Activated CD4-positive, alpha-beta T cell treated with anti-CD3 and anti-CD28 coated beads, Interleukin-2, amount 10 ng/mL, durations not matched to agents 24 days and 14 days (primary cell): Measurements from ENCODE around the gene SEMA5B. TPM values are rescaled to one million over a fixed set of nuclear protein-coding genes. Genes with fewer than 3 reads are reported as not detected.

Experiments
- DNase-seq: peaks from one replicate; pipeline ENCODE4 v3.0.0; 2022
- H3K27ac Mint-ChIP-seq: one replicate; pipeline ENCODE4 v1.8.0; 2022; ENCODE audit warnings: mild to moderate bottlenecking, mixed read lengths
- H3K27me3 Mint-ChIP-seq: one replicate; pipeline ENCODE4 v1.8.0; 2022; ENCODE audit warnings: mixed read lengths
- H3K36me3 Mint-ChIP-seq: one replicate; pipeline ENCODE4 v1.8.0; 2022; ENCODE audit warnings: low read depth, mild to moderate bottlenecking, mixed read lengths
- H3K4me1 Mint-ChIP-seq: one replicate; pipeline ENCODE4 v1.8.0; 2021; ENCODE audit warnings: mixed read lengths
- H3K4me3 Mint-ChIP-seq: one replicate; pipeline ENCODE4 v1.8.0; 2022; ENCODE audit warnings: mild to moderate bottlenecking, moderate library complexity, mixed read lengths
- H3K9me3 Mint-ChIP-seq: one replicate; pipeline ENCODE4 v1.8.0; 2021; ENCODE audit warnings: mixed read lengths
- intact Hi-C: fragments of 100-400 bp; cut with micrococcal nuclease; formaldehyde crosslinking; loops from one replicate; pipeline ENCODE4 v1.15.1; 2023
- total RNA-seq: library from RNA; stranded (reverse); gene quantifications from 2 replicates; pipeline ENCODE4 v1.2.3, GENCODE V29; 2022

SEMA5B gene
- total RNA-seq, 1 donor from 2014 or later = not detected

- intact Hi-C loops = loop anchor here (1.0 kb wide), 1 partner anchor 134 kb away; the partner anchor contains the start of gene SEC22A
- DNase-seq = peak; percentile 90
- peaks cover 42% of the 10 kb centered on the region for H3K4me1 Mint-ChIP-seq
- H3K4me3 Mint-ChIP-seq = peak within 1 kb of the TSS; percentile 95
- H3K27ac Mint-ChIP-seq = peak within 1 kb of the TSS; percentile 75
- H3K9me3 Mint-ChIP-seq = no peaks in the 10 kb centered on the region
- H3K36me3 Mint-ChIP-seq = peaks cover 3% of the 10 kb centered on the region
- peaks cover 2% of the 10 kb centered on the region for H3K27me3 Mint-ChIP-seq
Measured at GRCh38 chr3:123066896-123067688, 39.5 kb upstream of the SEMA5B start, which contains the start of gene PDIA5. Gene PDIA5, plus strand, starts transcription at chr3:123067025. Its CDS starts 140 bp downstream, at chr3:123067165.

DNA sequence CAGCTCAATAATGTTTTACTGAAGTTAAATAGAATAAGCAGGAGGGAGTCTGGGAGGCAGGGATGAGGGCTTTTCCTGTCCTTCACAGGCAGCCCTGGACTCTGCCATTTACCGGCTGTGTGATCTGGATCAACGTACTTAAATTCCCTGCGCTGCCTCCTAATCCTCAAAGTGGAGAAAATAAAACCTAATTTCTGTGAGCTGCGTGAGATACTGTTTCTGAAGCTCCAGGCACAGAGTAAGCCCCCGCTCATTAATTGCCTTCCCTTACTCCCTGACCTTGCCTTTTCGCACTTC, 39.0 kb upstream of the SEMA5B start:
- peak overlapping the region; percentile 75 for H3K27ac Mint-ChIP-seq
- no peak for DNase-seq
- peaks cover 40% of the 10 kb centered on the region for H3K4me1 Mint-ChIP-seq
- intact Hi-C loops = no loop called here
- H3K36me3 Mint-ChIP-seq = peaks cover 3% of the 10 kb centered on the region
- H3K9me3 Mint-ChIP-seq = no peaks in the 10 kb centered on the region
- peaks cover 2% of the 10 kb centered on the region for H3K27me3 Mint-ChIP-seq
- peak overlapping the region; percentile 95 for H3K4me3 Mint-ChIP-seq

DNA sequence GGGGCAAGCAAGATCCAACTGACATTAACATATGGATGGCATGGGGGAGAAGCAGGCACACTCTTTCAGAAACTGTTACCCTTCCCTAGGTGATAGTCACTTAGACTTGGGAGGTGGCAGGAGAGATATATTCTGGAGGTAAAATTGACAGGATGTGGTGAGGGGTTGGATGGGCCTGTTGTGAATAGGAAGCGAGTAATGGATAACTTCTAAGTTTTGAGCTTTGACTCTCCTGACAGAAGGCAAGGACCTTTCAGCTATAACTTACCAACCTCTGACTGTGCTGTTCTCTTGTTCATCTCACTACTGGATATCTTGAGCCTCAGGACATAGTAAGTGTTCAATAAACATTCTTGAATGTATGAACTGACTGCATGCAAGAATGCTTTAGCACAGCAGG, 37.4 kb upstream of the SEMA5B start:
- peak; percentile 69 for DNase-seq
- intact Hi-C loops = no loop called here
- Mint-ChIP-seq H3K9me3 (no peaks in the 10 kb centered on the region), H3K27ac (no peak overlapping the region), H3K4me1 (peaks cover 40% of the 10 kb centered on the region), H3K4me3 (no peak overlapping the region), H3K36me3 (peaks cover 3% of the 10 kb centered on the region), H3K27me3 (peaks cover 13% of the 10 kb centered on the region)

DNA sequence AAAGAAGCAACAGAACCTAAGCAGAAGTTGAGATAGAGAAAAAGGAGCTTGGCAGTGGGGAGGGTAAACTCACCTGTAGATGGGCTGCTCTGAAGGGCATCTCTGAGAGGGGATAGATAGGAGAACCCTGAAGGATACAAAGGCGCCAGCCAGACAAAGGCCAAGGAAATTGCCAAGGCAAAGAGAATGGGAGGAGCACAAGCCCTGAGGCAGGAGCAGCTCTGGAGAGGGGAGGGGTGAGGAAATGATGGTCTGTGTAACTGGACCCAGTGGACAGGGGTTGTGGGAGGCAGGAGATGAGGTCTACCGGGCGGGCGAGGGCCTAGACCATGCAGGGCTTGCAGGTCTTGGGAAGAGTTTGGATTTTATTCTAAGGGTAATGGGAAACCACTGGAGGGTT, 36.9 kb upstream of the SEMA5B start:
- H3K27me3 Mint-ChIP-seq = peaks cover 13% of the 10 kb centered on the region
- peak overlapping the region; percentile 8 for H3K4me3 Mint-ChIP-seq
- H3K27ac Mint-ChIP-seq = no peak overlapping the region

DNA sequence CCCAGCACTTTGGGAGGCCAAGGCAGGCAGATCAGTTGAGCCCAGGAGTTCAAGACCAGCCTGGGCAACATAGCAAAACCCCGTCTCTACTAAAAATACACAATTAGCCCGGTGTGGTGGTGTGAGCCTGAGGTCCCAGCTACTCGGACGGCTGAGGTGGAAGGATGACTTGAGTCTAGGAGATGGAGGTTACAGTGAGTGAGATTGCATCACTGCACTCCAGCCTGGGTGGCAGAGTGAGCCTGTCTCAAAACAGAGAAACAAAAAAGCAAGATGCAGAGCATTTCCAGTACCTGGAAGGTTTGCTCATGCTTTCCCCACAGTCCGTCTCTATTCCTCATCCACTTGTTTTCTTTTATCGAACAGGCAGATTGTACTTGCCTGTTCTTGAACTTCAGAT, 35.5 kb upstream of the SEMA5B start:
- Mint-ChIP-seq H3K36me3 (peaks cover 2% of the 10 kb centered on the region), H3K27ac (no peak overlapping the region), H3K4me3 (no peak overlapping the region), H3K27me3 (peaks cover 13% of the 10 kb centered on the region), H3K9me3 (no peaks in the 10 kb centered on the region), H3K4me1 (peaks cover 25% of the 10 kb centered on the region)
- no peak for DNase-seq
- intact Hi-C loops = no loop called here

More for the DNA sequence above, 36.9 kb upstream of the SEMA5B start:
- Mint-ChIP-seq H3K4me1 (peaks cover 39% of the 10 kb centered on the region), H3K36me3 (peaks cover 3% of the 10 kb centered on the region), H3K9me3 (no peaks in the 10 kb centered on the region)
- intact Hi-C loops = no loop called here
- no peak for DNase-seq

- no peaks in the 10 kb centered on the region for H3K9me3 Mint-ChIP-seq
- H3K4me3 Mint-ChIP-seq = no peak overlapping the region
- intact Hi-C loops = no loop called here
- no peaks in the 10 kb centered on the region for H3K36me3 Mint-ChIP-seq
- no peak for DNase-seq
- peaks cover 22% of the 10 kb centered on the region for H3K4me1 Mint-ChIP-seq
- H3K27me3 Mint-ChIP-seq = peaks cover 13% of the 10 kb centered on the region
- no peak overlapping the region for H3K27ac Mint-ChIP-seq
Measured at GRCh38 chr3:123061856-123062255, 34.3 kb upstream of the SEMA5B start.

DNA sequence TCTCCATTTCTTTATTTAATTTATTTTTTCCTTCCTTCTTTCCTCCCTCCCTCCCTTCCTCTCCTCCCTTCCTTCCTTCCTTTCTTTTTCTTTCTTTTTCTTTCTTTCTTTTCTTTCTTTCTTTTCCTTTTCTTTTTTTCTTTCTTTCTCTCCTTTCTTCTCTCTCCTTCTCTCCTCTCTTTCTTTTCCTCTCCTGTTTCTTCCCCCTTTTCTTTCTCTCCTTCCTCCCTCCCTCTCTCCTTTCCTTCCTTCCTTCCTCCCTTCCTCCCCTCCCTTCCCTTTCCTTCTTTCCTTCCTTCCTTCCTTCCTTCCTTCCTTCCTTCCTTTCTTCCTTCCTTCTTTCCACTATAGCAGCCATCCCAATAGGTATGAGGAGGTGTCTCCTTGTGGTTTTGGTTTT, 32.5 kb upstream of the SEMA5B start:
- H3K27ac Mint-ChIP-seq = no peak overlapping the region
- DNase-seq = no peak
- peaks cover 16% of the 10 kb centered on the region for H3K27me3 Mint-ChIP-seq
- H3K9me3 Mint-ChIP-seq = no peaks in the 10 kb centered on the region
- H3K4me1 Mint-ChIP-seq = peaks cover 9% of the 10 kb centered on the region
- intact Hi-C loops = no loop called here
- no peaks in the 10 kb centered on the region for H3K36me3 Mint-ChIP-seq
- no peak overlapping the region for H3K4me3 Mint-ChIP-seq

DNA sequence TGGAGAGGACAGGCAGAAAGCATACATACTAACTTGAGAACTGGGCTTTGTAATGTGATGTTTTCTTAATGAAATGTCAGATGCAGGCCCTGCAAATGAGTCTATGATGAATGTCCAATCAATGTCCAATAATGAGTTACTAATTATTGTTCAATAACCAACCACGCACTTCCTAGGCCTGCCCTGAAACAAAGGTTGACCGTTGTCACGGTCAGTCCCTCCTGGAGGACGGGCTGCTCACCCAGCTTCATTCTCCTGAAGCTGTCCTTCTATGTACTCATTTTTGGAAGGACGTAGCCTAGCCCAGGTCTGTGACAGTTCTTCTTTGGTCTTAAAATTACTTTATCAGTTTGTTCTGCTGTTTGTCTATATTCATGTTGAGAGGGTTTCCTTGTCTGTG, 30.9 kb upstream of the SEMA5B start:
- no peak for DNase-seq
- Mint-ChIP-seq H3K27ac (no peak overlapping the region), H3K27me3 (peaks cover 25% of the 10 kb centered on the region), H3K9me3 (no peaks in the 10 kb centered on the region), H3K4me1 (no peaks in the 10 kb centered on the region), H3K36me3 (no peaks in the 10 kb centered on the region), H3K4me3 (no peak overlapping the region)
- intact Hi-C loops = no loop called here

DNA sequence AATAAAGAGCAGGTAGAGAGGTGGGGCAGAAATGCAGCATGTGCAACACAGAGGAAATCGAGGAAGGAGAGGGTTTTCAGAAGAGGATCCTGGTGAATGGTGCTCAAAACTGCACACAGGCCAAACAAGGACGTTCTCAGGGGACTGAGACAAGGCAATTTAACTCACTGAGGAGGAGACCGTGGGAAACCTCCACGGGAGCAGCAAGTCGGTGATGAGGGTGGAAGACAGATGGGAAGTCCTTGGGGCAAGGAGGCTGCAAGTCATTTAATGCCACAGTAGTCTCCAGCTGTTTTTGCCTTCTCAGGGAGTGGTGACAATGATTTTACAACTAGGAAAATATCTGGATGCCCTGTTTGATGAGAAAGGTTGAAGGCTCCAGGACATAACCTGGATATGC, 27.8 kb upstream of the SEMA5B start:
- Mint-ChIP-seq H3K4me3 (no peak overlapping the region), H3K36me3 (no peaks in the 10 kb centered on the region), H3K9me3 (no peaks in the 10 kb centered on the region), H3K4me1 (no peaks in the 10 kb centered on the region), H3K27me3 (peaks cover 23% of the 10 kb centered on the region), H3K27ac (no peak overlapping the region)
- DNase-seq = no peak
- intact Hi-C loops = no loop called here

DNA sequence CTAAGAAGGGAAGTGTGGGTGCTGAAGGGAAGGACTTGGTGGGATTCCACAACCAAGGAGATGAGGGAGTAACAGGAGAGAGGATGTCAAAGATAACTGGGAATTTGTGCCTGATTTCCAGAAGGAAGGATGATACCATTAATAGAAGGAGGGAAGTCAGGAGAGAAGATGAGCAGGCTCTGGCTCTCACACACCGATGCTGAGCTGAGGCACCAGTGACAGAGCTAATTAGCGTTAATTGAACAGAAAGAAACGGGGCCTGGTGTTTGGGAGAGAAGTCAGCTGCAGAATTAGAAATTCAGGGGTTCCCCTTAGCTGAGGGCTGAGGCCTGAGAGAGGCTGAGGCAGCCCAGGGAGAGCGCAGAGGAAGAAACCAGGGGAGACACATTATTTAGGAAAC, 27.4 kb upstream of the SEMA5B start:
- intact Hi-C loops = no loop called here
- H3K9me3 Mint-ChIP-seq = no peaks in the 10 kb centered on the region
- DNase-seq = no peak

DNA sequence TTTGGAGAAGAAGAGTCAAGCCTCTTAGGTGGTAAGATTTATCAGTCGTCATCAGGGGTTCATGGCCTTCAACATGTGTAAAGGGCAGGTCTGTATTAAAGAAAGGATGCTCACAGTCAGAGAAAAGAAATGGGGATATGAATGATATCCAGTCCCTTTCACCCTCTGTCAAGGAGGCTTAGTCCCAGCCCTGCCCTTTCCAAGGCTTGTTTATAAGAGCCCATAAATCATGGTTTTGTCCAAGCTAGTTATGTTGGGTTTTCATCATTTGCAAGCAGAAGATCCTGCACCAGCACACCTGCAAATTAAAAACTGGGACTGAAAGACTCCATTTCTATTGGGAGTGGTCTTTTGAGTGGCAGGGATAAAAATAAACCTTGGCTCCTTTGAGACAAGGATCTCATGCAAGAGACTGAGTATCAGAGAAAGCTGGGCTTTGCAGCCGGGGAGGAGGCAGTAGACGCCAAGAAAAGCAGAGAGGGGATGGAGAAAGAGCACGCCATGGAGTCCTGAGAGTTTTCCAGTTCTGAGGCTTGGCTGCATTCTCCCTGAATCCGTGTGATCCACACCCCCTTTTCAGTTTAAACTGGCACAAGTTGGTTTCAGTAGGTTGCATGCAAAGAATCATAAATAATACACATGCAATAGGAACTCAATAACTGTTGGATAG, 26.7 kb upstream of the SEMA5B start:
- DNase-seq = no peak
- Mint-ChIP-seq H3K27ac (no peak overlapping the region), H3K27me3 (peaks cover 20% of the 10 kb centered on the region), H3K4me1 (no peaks in the 10 kb centered on the region), H3K4me3 (no peak overlapping the region), H3K9me3 (no peaks in the 10 kb centered on the region), H3K36me3 (no peaks in the 10 kb centered on the region)
- intact Hi-C loops = no loop called here

More for the DNA sequence above, 27.4 kb upstream of the SEMA5B start:
- Mint-ChIP-seq H3K4me3 (no peak overlapping the region), H3K4me1 (no peaks in the 10 kb centered on the region), H3K27me3 (peaks cover 20% of the 10 kb centered on the region), H3K36me3 (no peaks in the 10 kb centered on the region), H3K27ac (no peak overlapping the region)

- peaks cover 23% of the 10 kb centered on the region for H3K27me3 Mint-ChIP-seq
- H3K9me3 Mint-ChIP-seq = no peaks in the 10 kb centered on the region
- no peak overlapping the region for H3K27ac Mint-ChIP-seq
- DNase-seq = no peak
- intact Hi-C loops = no loop called here
- no peak overlapping the region for H3K4me3 Mint-ChIP-seq
- no peaks in the 10 kb centered on the region for H3K36me3 Mint-ChIP-seq
- no peaks in the 10 kb centered on the region for H3K4me1 Mint-ChIP-seq
Measured at GRCh38 chr3:123053107-123053506, 25.5 kb upstream of the SEMA5B start.

- intact Hi-C loops = no loop called here
- no peaks in the 10 kb centered on the region for H3K4me1 Mint-ChIP-seq
- no peak overlapping the region for H3K4me3 Mint-ChIP-seq
- no peak for DNase-seq
- peaks cover 31% of the 10 kb centered on the region for H3K27me3 Mint-ChIP-seq
- H3K36me3 Mint-ChIP-seq = no peaks in the 10 kb centered on the region
- no peaks in the 10 kb centered on the region for H3K9me3 Mint-ChIP-seq
- no peak overlapping the region for H3K27ac Mint-ChIP-seq
Measured at GRCh38 chr3:123050666-123051065, 23.1 kb upstream of the SEMA5B start.

GRCh38 chr3:123048480-123049237, 21.1 kb upstream of the SEMA5B start:
- no peaks in the 10 kb centered on the region for H3K9me3 Mint-ChIP-seq
- H3K36me3 Mint-ChIP-seq = no peaks in the 10 kb centered on the region
- DNase-seq = no peak
- intact Hi-C loops = no loop called here
- H3K27me3 Mint-ChIP-seq = peaks cover 20% of the 10 kb centered on the region
- H3K27ac Mint-ChIP-seq = no peak overlapping the region
- no peaks in the 10 kb centered on the region for H3K4me1 Mint-ChIP-seq
- no peak overlapping the region for H3K4me3 Mint-ChIP-seq
